Lung (tissue), 12 donors: ENCODE results near the gene MED13. TPM values are rescaled to one million over a fixed set of nuclear protein-coding genes. Genes with fewer than 3 reads are reported as not detected.

ENCODE experiments used
- ATAC-seq: fragments of 200-7000 bp; cut with Tn5 transposase; one replicate; pipeline ENCODE4 v1.9.1; 2020; ENCODE audit warnings: moderate number of reproducible peaks; ENCODE audit not compliant: insufficient read depth, low FRiP score
- DNase-seq, 3 donors: peaks; one replicate each; pipeline ENCODE4 v3.0.0-alpha.2; 2013 to 2017
- H3K27ac ChIP-seq, 2 donors: one replicate each; pipeline ENCODE4 v1.5.1; 2013; ENCODE audit warnings: mild to moderate bottlenecking in 2 of 2, moderate library complexity in 2 of 2, control low read depth in 1 of 2, inconsistent platforms in 1 of 2, low read depth in 1 of 2, low read length in 1 of 2
- H3K27me3 ChIP-seq, 3 donors: one replicate each; pipeline ENCODE4 v1.5.1; 2013; ENCODE audit warnings: low read length in 2 of 3; ENCODE audit not compliant: control insufficient read depth in 3 of 3, insufficient read depth in 3 of 3
- H3K36me3 ChIP-seq, 4 donors: one replicate each; pipeline ENCODE4 v1.5.1; 2013; ENCODE audit warnings: low read length in 4 of 4, mild to moderate bottlenecking in 1 of 4, moderate library complexity in 1 of 4; ENCODE audit not compliant: control insufficient read depth in 4 of 4, insufficient read depth in 4 of 4
- H3K4me1 ChIP-seq, 5 donors: one replicate each; pipeline ENCODE4 v1.5.1; 2013; ENCODE audit warnings: low read length in 5 of 5, mild to moderate bottlenecking in 2 of 5, moderate library complexity in 1 of 5; ENCODE audit not compliant: control insufficient read depth in 5 of 5, insufficient read depth in 5 of 5
- H3K4me3 ChIP-seq: one replicate; pipeline ENCODE4 v1.5.1; 2013; ENCODE audit warnings: mild to moderate bottlenecking, control low read depth, moderate library complexity
- H3K9ac ChIP-seq, 2 donors: one replicate each; pipeline ENCODE4 v1.5.1; 2013; ENCODE audit warnings: low read length in 2 of 2, control low read depth in 1 of 2; ENCODE audit not compliant: insufficient read depth in 1 of 2
- H3K9me3 ChIP-seq, 4 donors: one replicate each; pipeline ENCODE4 v1.5.1; 2013; ENCODE audit warnings: low read length in 3 of 4, mild to moderate bottlenecking in 1 of 4, moderate library complexity in 1 of 4; ENCODE audit not compliant: control insufficient read depth in 4 of 4, insufficient read depth in 3 of 4
- CTCF ChIP-seq: IDR thresholded peaks from 2 replicates; pipeline ENCODE4 v1.5.1; 2012; ENCODE audit warnings: mild to moderate bottlenecking; ENCODE audit errors: control extremely low read depth, extremely low read depth
- WGBS, 2 donors: extraction: QIAGEN DNeasy Blood & Tissue Kit; methylation state at CpG; one replicate each; pipeline ENCODE4 v1.1.7; 2013; 5-methylcytosine and 5-hydroxymethylcytosine counted together
- polyA plus RNA-seq, 2 donors: library from polyadenylated mRNA; stranded (reverse); fragments of 200-250 nt; gene quantifications; one replicate each; pipeline ENCODE4 v1.2.1, GENCODE V29; 2013
- total RNA-seq, 2 donors: library from RNA; depleted of rRNA in 1 of 2; stranded (reverse); fragments of >200 nt in 1 of 2; gene quantifications; one replicate each; pipeline ENCODE4 v1.2.1, GENCODE V29; 2014 to 2021
- donor health status: control.
- donor health status: control.
- donor health status: Bipolar disorder and iron deficiency.
- donor health status: healthy.
- donor health status: DM: yes; HTN: yes; CAD: no.

MED13 gene
- total and polyA plus RNA-seq, 4 donors = 7.2 to 104 (median 38.1) TPM

DNA sequence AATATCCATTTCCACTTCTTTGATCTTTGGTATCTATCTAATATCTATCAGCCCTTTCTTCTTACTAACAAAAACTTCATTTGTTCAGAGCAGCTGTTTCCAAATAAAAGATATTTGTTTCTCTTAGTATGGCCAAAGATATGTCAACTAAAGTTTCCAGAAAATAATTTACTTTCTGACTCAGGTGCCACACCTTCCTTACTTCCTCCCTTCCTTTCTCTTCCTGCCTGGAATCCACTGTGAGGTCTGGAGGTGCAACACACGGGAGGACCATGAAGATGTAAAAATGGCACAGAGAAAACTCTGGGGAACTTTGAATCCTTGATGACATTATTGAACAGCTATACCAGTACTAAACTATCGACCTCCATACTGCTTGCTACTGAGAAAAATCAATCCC is 14.0 kb downstream of the MED13 start:
- TF ChIP-seq CTCF = no peak
- Histone ChIP-seq H3K9ac (no peak overlapping the region), H3K36me3 (peaks cover 10 to 33% (median 21%) of the 10 kb centered on the region in 4 donors), H3K9me3 (no peaks in the 10 kb centered on the region), H3K27me3 (no peaks in the 10 kb centered on the region), H3K27ac (no peak overlapping the region), H3K4me1 (peaks cover 0 to 4% (median 0%) of the 10 kb centered on the region in 5 donors), H3K4me3 (no peak overlapping the region)
- 71 to 85% methylated on average over 2 of the region's 2 CpGs for WGBS, 2 donors
- DNase-seq (no peak), ATAC-seq (no peak)

DNA sequence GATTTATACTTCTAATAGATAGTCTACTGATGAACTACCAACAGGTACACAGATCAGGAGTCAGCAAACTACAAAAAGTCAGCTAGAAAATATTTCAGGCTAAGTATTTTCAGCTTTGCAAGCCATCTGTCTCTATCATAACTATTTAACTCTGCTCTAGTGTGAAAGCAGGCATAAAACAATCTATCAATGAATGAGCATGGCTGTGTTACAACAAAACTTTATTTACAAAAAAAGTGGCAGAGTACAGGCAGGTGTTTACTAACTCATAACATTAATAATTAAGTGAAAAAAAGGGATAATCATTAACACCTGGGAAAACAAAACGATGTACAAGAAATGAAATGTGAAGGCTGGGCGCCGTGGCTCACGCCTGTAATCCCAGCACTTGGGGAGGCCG is 15.8 kb downstream of the MED13 start:
- Histone ChIP-seq H3K9ac (no peak overlapping the region), H3K27ac (no peak overlapping the region), H3K4me3 (no peak overlapping the region), H3K9me3 (no peaks in the 10 kb centered on the region), H3K36me3 (peaks cover 11 to 33% (median 18%) of the 10 kb centered on the region in 4 donors), H3K4me1 (peaks cover 0 to 3% (median 0%) of the 10 kb centered on the region in 5 donors), H3K27me3 (no peaks in the 10 kb centered on the region)
- no peak for TF ChIP-seq CTCF
- WGBS, 2 donors = 97 to 98% methylated on average over 5 of the region's 5 CpGs
- ATAC-seq = no peak
- DNase-seq = no peak

GRCh38 chr17:62048262-62048661 is 16.8 kb downstream of the MED13 start:
- no peak for TF ChIP-seq CTCF
- no peak overlapping the region for H3K9ac ChIP-seq
- ATAC-seq (no peak), DNase-seq (no peak)
- H3K9me3 ChIP-seq = no peaks in the 10 kb centered on the region
- 94 to 100% methylated on average over 2 of the region's 2 CpGs for WGBS, 2 donors
- H3K27ac ChIP-seq = no peak overlapping the region
- no peaks in the 10 kb centered on the region for H3K27me3 ChIP-seq
- no peak overlapping the region for H3K4me3 ChIP-seq
- peaks cover 11 to 36% (median 18%) of the 10 kb centered on the region in 4 donors for H3K36me3 ChIP-seq
- peaks cover 0 to 3% (median 0%) of the 10 kb centered on the region in 5 donors for H3K4me1 ChIP-seq

DNA sequence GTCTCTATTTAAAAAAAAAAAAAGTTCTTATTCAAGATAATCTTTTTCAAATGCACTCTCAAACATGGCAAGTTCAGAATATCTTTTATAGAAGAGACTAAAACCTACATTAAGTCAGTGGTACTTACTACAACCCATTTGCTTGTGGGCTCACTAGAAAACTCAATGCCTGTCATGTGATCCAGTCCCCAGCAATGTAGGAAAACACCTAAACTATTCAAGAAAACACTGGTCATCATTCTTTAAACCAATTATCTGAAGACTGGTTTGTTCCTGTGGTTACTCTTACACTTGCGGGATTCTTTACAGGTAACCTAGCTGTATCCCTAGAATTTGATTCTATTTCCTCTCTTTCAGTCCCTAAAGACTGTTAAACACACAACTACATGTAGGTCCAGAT is 19.6 kb downstream of the MED13 start:
- H3K27ac ChIP-seq = no peak overlapping the region
- 99 to 100% methylated on average over 1 of the region's 1 CpG for WGBS, 2 donors
- DNase-seq (no peak), ATAC-seq (no peak)
- no peaks in the 10 kb centered on the region for H3K27me3 ChIP-seq
- no peak overlapping the region for H3K9ac ChIP-seq
- TF ChIP-seq CTCF = no peak
- peaks cover 0 to 3% (median 0%) of the 10 kb centered on the region in 5 donors for H3K4me1 ChIP-seq
- H3K4me3 ChIP-seq = no peak overlapping the region
- H3K9me3 ChIP-seq = no peaks in the 10 kb centered on the region
- peaks cover 13 to 34% (median 20%) of the 10 kb centered on the region in 4 donors for H3K36me3 ChIP-seq
